Activated CD4-positive, alpha-beta T cell treated with anti-CD3 and anti-CD28 coated beads, Interleukin-2, amount 10 ng/mL, durations not matched to agents 24 days and 14 days (primary cell): ENCODE data around the gene BLCAP. TPM values are rescaled to one million over a fixed set of nuclear protein-coding genes. Genes with fewer than 3 reads are reported as not detected.
"Not testable (repeated sequence)": the region's sequence is repeated elsewhere in the genome, so short reads cannot be mapped to it uniquely, and the experiment has no call there.

ENCODE experiments used
- DNase-seq: peaks from one replicate; pipeline ENCODE4 v3.0.0; 2022
- H3K27ac Mint-ChIP-seq: one replicate; pipeline ENCODE4 v1.8.0; 2022; ENCODE audit warnings: mild to moderate bottlenecking, mixed read lengths
- H3K27me3 Mint-ChIP-seq: one replicate; pipeline ENCODE4 v1.8.0; 2022; ENCODE audit warnings: mixed read lengths
- H3K36me3 Mint-ChIP-seq: one replicate; pipeline ENCODE4 v1.8.0; 2022; ENCODE audit warnings: low read depth, mild to moderate bottlenecking, mixed read lengths
- H3K4me1 Mint-ChIP-seq: one replicate; pipeline ENCODE4 v1.8.0; 2021; ENCODE audit warnings: mixed read lengths
- H3K4me3 Mint-ChIP-seq: one replicate; pipeline ENCODE4 v1.8.0; 2022; ENCODE audit warnings: mild to moderate bottlenecking, moderate library complexity, mixed read lengths
- H3K9me3 Mint-ChIP-seq: one replicate; pipeline ENCODE4 v1.8.0; 2021; ENCODE audit warnings: mixed read lengths
- intact Hi-C: fragments of 100-400 bp; cut with micrococcal nuclease; formaldehyde crosslinking; loops from one replicate; pipeline ENCODE4 v1.15.1; 2023
- total RNA-seq: library from RNA; stranded (reverse); gene quantifications from 2 replicates; pipeline ENCODE4 v1.2.3, GENCODE V29; 2022

The BLCAP gene
- total RNA-seq, 1 donor from 2014 or later, result 31.7 TPM

DNA sequence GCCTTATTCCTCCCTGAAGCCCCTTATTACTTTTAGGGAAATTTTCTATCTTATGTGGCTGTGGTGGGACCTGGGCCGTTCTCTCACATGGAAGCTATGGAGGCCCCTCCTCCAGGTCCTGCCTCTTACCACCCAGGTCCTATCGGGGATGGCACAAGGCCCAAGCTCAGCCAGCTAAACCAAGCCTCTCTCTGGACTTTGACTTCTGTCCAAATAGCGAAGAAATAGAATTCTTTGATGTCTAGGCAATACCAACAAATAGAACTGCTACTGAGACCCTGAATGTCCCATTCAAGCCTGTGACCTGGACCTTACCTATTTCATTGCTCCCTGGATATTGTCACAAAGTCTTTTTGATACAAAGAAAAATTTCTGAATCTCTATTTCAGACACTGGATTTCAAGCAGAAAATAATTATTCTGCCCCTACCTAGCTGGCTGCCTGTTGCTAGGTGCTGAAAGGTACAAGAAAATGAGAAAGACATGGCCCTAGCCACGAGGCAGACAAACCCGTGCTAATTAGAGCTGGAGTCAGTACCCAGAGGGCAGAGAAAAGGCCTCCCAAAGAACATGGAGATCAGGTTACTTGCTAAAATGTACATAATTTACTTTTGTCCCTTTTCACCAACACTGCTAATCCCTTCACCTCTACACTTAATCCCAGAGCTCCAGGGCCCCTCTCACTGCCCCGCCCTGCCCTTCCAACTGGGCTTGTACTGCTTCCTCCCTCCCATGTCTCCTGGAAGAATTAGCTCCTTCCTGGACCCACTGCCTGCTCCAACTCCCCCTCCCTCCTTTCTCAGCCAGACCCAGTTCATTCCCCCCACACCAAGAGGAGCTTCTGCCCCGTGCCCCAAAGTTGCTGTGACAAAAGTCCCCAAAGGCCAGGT lies 22.2 kb downstream of the BLCAP start:
- no peaks in the 10 kb centered on the region for H3K4me1 Mint-ChIP-seq
- no peaks in the 10 kb centered on the region for H3K27me3 Mint-ChIP-seq
- no peaks in the 10 kb centered on the region for H3K36me3 Mint-ChIP-seq
- no peak overlapping the region for H3K27ac Mint-ChIP-seq
- DNase-seq, result no peak
- no peaks in the 10 kb centered on the region for H3K9me3 Mint-ChIP-seq
- intact Hi-C loops, result no loop called here
- H3K4me3 Mint-ChIP-seq, result no peak overlapping the region

DNA sequence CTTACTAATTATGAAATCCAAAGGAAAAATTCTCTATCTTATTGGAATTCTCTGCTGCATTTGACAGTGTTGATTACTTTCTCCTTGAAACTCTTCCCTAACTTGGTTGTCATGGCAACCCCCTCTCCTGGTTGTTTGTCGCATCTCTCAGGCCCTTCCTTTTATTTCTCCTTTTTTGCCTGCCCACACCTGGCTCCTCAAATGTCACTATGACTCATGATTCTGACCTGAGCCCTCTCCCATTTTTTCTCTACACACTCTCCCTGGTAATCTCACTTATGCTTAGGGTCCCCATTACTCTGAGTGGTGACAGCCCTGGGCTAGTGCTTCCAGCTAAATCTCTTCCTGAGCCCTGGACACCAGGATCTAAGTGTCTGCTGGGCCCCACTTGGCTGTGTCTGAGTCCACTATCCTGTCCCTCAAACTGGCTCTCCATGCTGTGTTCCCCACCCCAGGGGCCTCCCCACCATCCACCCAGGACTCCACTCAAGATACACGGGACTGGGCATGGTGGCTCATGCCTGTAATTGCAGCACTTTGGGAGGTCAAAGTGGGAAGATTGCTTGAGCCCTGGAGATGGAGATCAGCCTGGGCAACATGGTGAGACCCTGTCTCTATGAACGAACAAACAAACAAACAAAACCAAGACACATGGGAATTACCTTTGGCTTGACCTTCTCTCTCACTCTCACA lies 23.1 kb downstream of the BLCAP start:
- DNase-seq, result no peak
- Mint-ChIP-seq H3K4me3 (no peak overlapping the region), H3K27ac (no peak overlapping the region), H3K9me3 (no peaks in the 10 kb centered on the region), H3K27me3 (no peaks in the 10 kb centered on the region), H3K36me3 (no peaks in the 10 kb centered on the region), H3K4me1 (no peaks in the 10 kb centered on the region)
- intact Hi-C loops, result no loop called here

- DNase-seq, result no peak
- Mint-ChIP-seq H3K9me3 (no peaks in the 10 kb centered on the region), H3K4me1 (no peaks in the 10 kb centered on the region), H3K4me3 (no peak overlapping the region), H3K36me3 (no peaks in the 10 kb centered on the region), H3K27ac (no peak overlapping the region), H3K27me3 (no peaks in the 10 kb centered on the region)
- intact Hi-C loops, result no loop called here
Observed at GRCh38 chr20:37503256-37503927, 24.3 kb downstream of the BLCAP start.

- H3K4me3 Mint-ChIP-seq, result no peak overlapping the region
- H3K9me3 Mint-ChIP-seq, result no peaks in the 10 kb centered on the region
- no peaks in the 10 kb centered on the region for H3K4me1 Mint-ChIP-seq
- DNase-seq, result no peak
- intact Hi-C loops, result no loop called here
- H3K27me3 Mint-ChIP-seq, result no peaks in the 10 kb centered on the region
- no peaks in the 10 kb centered on the region for H3K36me3 Mint-ChIP-seq
- no peak overlapping the region for H3K27ac Mint-ChIP-seq
Observed at GRCh38 chr20:37502654-37503053, 25.0 kb downstream of the BLCAP start.

DNA sequence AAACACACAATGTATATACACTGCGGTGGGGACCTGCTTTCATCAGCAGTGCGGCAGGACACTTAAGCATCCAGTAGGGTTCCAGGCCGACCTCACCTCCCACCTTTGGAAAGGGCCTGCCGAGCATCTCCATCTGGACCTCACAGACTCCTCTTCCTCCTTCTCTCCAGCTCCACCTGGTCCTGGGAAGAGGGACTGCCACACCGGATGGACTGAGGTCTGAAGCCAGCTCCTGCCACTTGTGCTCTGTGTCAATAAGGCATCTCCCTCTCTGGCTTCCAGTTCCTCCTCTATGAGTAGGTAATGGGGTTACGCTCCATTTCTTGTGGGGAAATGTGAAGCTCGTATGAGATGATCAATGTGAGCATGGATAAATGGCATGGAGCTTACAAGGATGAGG lies 25.7 kb downstream of the BLCAP start:
- Mint-ChIP-seq H3K9me3 (no peaks in the 10 kb centered on the region), H3K4me3 (no peak overlapping the region), H3K27ac (no peak overlapping the region), H3K4me1 (no peaks in the 10 kb centered on the region), H3K36me3 (no peaks in the 10 kb centered on the region), H3K27me3 (no peaks in the 10 kb centered on the region)
- intact Hi-C loops, result no loop called here
- DNase-seq, result no peak

- Mint-ChIP-seq H3K27me3 (no peaks in the 10 kb centered on the region), H3K36me3 (no peaks in the 10 kb centered on the region)
- intact Hi-C loops, result no loop called here
Observed at GRCh38 chr20:37500311-37500710, 27.4 kb downstream of the BLCAP start.

GRCh38 chr20:37498066-37498665 lies 29.5 kb downstream of the BLCAP start:
- H3K27ac Mint-ChIP-seq, result no peak overlapping the region
- no peak overlapping the region for H3K4me3 Mint-ChIP-seq
- no peaks in the 10 kb centered on the region for H3K4me1 Mint-ChIP-seq
- no peaks in the 10 kb centered on the region for H3K27me3 Mint-ChIP-seq
- intact Hi-C loops, result no loop called here
- no peaks in the 10 kb centered on the region for H3K36me3 Mint-ChIP-seq
- H3K9me3 Mint-ChIP-seq, result no peaks in the 10 kb centered on the region
- no peak for DNase-seq

More at GRCh38 chr20:37500311-37500710, 27.4 kb downstream of the BLCAP start:
- Mint-ChIP-seq H3K4me1 (no peaks in the 10 kb centered on the region), H3K27ac (no peak overlapping the region), H3K4me3 (no peak overlapping the region), H3K9me3 (no peaks in the 10 kb centered on the region)
- DNase-seq, result no peak

DNA sequence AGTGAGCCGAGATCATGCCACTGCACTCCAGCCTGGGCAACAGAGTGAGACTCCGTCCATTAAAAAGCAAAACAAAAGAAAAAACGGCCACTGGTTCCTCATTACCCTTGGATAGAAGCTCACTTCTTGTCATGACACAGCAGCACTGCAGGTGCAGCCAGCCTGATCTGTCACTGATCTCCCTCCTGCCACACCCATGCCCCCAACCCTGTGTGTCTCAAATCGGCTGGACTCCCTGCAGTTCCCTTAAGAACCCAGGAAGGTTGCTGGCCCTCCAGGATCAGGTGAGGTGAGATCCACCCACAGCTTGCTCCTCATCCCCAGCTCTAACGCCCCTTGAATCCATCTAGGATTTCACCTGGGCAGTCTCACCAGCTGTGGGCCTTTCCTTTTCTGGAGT lies 32.9 kb downstream of the BLCAP start:
- Mint-ChIP-seq H3K27me3 (no peaks in the 10 kb centered on the region), H3K4me1 (no peaks in the 10 kb centered on the region), H3K4me3 (no peak overlapping the region), H3K9me3 (no peaks in the 10 kb centered on the region), H3K36me3 (no peaks in the 10 kb centered on the region), H3K27ac (no peak overlapping the region)
- intact Hi-C loops, result no loop called here
- no peak for DNase-seq

- Mint-ChIP-seq H3K4me3 (no peak overlapping the region), H3K9me3 (no peaks in the 10 kb centered on the region), H3K27me3 (no peaks in the 10 kb centered on the region), H3K36me3 (no peaks in the 10 kb centered on the region), H3K27ac (no peak overlapping the region), H3K4me1 (no peaks in the 10 kb centered on the region)
- no peak for DNase-seq
- intact Hi-C loops, result no loop called here
Observed at GRCh38 chr20:37494301-37494700, 33.4 kb downstream of the BLCAP start.

DNA sequence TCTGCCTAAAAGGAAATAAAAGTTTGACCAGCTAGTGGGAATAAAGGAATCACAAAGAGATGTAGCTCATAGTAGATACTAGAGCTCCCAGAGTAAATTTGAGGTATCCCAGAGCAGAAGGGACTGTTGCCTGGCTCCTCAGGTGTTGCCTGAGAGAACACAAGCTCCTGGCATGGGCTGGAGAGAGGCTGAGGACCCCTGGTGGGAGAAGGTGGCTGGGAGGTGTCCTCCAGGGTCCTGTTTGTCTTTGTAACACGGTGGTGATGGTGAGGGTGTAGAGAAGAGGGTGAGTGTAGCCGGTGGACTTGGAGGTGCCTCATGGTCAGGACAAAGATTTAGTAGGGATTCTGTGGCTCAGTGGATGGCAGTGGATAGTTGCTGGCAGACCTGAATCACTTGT lies 34.7 kb downstream of the BLCAP start:
- H3K36me3 Mint-ChIP-seq, result no peaks in the 10 kb centered on the region
- no peaks in the 10 kb centered on the region for H3K9me3 Mint-ChIP-seq
- H3K27ac Mint-ChIP-seq, result no peak overlapping the region
- H3K4me3 Mint-ChIP-seq, result no peak overlapping the region
- no peaks in the 10 kb centered on the region for H3K27me3 Mint-ChIP-seq
- DNase-seq, result no peak
- no peaks in the 10 kb centered on the region for H3K4me1 Mint-ChIP-seq
- intact Hi-C loops, result no loop called here

DNA sequence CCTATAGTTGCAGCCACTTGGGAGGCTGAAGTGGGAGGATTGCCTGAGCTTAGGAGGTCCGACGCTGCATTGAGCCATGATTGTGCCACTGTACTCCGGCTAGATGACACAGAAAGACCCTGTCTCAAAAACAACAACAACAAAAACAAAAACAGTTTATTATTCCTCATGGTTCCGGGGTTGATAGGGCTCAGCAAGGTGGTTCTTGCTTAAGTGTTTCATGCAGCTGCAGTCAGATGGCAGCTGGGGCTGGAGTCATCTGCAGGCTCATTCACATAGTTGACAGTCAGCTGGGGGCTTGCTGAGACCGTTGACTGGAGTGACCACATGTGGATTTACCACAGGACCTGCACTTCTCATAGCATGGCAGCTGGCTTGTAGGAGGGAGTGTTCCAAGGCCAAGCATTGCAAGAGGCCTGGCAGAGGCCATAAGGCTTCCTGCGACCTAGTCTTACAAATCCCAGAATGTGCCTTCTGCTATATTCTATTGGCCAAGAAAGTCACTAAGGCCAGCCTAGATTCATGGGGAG lies 35.5 kb downstream of the BLCAP start:
- intact Hi-C loops, result no loop called here
- Mint-ChIP-seq H3K27ac (no peak overlapping the region), H3K4me3 (no peak overlapping the region), H3K4me1 (no peaks in the 10 kb centered on the region), H3K9me3 (no peaks in the 10 kb centered on the region), H3K36me3 (no peaks in the 10 kb centered on the region), H3K27me3 (no peaks in the 10 kb centered on the region)
- no peak for DNase-seq

DNA sequence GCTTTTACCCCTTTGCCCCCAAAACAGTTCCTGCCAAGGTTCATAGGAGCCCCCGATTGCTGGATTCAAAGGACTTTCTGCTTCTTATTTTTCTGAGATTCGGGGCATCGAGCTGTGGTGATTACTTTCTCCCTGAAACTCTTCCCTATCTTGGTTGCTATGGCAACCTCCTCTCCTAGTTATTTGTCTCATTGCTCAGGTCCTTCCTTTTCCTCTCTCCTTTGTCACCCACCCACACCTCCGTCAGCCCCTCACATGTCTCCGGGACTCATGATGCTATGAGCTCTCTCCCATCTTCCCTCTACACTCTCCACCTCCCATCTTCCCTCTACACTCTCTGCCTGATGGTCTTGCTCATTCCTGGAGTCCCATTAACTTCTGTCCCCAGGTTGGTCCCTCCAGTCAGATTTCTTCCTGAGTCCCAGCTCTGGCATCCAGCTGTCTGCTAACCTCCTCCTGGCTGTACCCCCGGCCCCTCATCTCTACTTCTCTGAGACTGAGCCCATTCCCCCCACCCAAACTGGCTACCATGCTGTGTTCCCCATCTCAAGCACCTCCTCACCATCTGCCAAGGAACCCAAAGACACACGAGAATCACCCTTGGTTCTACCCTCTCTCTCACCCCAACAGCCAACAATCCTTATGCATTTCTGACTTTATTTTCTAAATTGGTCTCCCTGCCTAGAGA lies 36.9 kb downstream of the BLCAP start:
- no peak for DNase-seq
- intact Hi-C loops, result no loop called here
- no peaks in the 10 kb centered on the region for H3K9me3 Mint-ChIP-seq
- no peaks in the 10 kb centered on the region for H3K4me1 Mint-ChIP-seq
- no peak overlapping the region for H3K27ac Mint-ChIP-seq
- H3K36me3 Mint-ChIP-seq, result no peaks in the 10 kb centered on the region
- H3K27me3 Mint-ChIP-seq, result peaks cover under 1% of the 10 kb centered on the region
- H3K4me3 Mint-ChIP-seq, result no peak overlapping the region

GRCh38 chr20:37486209-37486608 lies 41.5 kb downstream of the BLCAP start:
- H3K4me3 Mint-ChIP-seq, H3K27ac Mint-ChIP-seq, H3K9me3 Mint-ChIP-seq, DNase-seq, intact Hi-C loops, H3K36me3 Mint-ChIP-seq, H3K4me1 Mint-ChIP-seq: not testable (repeated sequence)
- peaks cover 15% of the 10 kb centered on the region for H3K27me3 Mint-ChIP-seq
